ENCODE measurements around the gene FBXO30. TPM values are rescaled to one million over a fixed set of nuclear protein-coding genes. Genes with fewer than 3 reads are reported as not detected.

FBXO30 gene
- total and polyA plus RNA-seq, 10 of the 15 experiments (the other 5 are each of a cell fraction or from before 2014, with no cell fraction given): 1.7 to 6.9 (median 5.3) TPM

DNA sequence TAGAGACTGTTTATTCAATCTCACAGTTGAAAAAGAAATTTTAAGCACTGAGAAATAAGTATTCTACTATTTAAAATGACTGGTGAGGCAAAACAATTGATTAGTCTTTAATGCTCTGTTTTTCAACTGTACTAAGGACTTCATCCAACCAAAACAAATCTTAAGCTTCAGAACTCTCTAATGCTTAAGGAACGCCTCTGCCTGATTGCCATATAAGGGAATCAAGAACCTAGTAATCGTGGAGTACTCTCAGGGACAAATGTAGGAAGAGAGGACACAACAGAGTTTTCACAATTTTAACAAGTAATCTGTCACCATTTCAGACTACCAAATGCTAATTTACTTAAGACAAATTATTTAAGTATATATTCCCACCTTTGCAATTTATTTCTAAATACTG lies 16.1 kb downstream of the FBXO30 start:
- in situ Hi-C loops (cut with MboI): no loop called here
- TF ChIP-seq NFXL1 (IDR thresholded peaks at IDR 0.05; ENCODE audit: borderline replicate concordance): no peak
- TF ChIP-seq MTA3 (IDR thresholded peaks at IDR 0.05; ENCODE audit: borderline replicate concordance, low read length): no peak
- TF ChIP-seq MYC (IDR thresholded peaks at IDR 0.05; ENCODE audit: insufficient read depth, insufficient read length, insufficient replicate concordance, low read length, severe bottlenecking): no peak
- TF ChIP-seq, protein P1, sequence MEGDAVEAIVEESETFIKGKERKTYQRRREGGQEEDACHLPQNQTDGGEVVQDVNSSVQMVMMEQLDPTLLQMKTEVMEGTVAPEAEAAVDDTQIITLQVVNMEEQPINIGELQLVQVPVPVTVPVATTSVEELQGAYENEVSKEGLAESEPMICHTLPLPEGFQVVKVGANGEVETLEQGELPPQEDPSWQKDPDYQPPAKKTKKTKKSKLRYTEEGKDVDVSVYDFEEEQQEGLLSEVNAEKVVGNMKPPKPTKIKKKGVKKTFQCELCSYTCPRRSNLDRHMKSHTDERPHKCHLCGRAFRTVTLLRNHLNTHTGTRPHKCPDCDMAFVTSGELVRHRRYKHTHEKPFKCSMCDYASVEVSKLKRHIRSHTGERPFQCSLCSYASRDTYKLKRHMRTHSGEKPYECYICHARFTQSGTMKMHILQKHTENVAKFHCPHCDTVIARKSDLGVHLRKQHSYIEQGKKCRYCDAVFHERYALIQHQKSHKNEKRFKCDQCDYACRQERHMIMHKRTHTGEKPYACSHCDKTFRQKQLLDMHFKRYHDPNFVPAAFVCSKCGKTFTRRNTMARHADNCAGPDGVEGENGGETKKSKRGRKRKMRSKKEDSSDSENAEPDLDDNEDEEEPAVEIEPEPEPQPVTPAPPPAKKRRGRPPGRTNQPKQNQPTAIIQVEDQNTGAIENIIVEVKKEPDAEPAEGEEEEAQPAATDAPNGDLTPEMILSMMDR (IDR thresholded peaks at IDR 0.05 in 2 of 3, conservative IDR thresholded peaks at IDR 0.05 in 1 of 3; ENCODE audit: control insufficient read depth in 2 of 3, extremely low read depth in 1 of 3, insufficient read depth in 1 of 3, low read depth in 3 of 3, low read length in 3 of 3): no peak
- TF ChIP-seq NR2C2 (IDR thresholded peaks at IDR 0.05; ENCODE audit: borderline replicate concordance, control insufficient read depth, insufficient read length, low read depth): no peak
- TF ChIP-seq, protein P2, sequence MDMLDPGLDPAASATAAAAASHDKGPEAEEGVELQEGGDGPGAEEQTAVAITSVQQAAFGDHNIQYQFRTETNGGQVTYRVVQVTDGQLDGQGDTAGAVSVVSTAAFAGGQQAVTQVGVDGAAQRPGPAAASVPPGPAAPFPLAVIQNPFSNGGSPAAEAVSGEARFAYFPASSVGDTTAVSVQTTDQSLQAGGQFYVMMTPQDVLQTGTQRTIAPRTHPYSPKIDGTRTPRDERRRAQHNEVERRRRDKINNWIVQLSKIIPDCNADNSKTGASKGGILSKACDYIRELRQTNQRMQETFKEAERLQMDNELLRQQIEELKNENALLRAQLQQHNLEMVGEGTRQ (IDR thresholded peaks at IDR 0.05; ENCODE audit: borderline replicate concordance, low read depth, low read length): no peak
- TF ChIP-seq KDM1A (IDR thresholded peaks at IDR 0.05; ENCODE audit: borderline replicate concordance): no peak
- no peak for TF ChIP-seq MEF2A (IDR thresholded peaks at IDR 0.05; ENCODE audit: insufficient read depth, low read depth, low read length)
- FAIRE-seq: no peak

More for the DNA sequence above, 16.1 kb downstream of the FBXO30 start:
- Histone ChIP-seq H3K27ac (ENCODE audit: control insufficient read depth, insufficient read depth) (no peak overlapping the region), H3K79me2 (ENCODE audit: control insufficient read depth, insufficient read depth, low read length) (peaks cover 1% of the 10 kb centered on the region; the same call in 1 of the 2 replicates), H3K4me3 (no peak overlapping the region), H3K4me1 (ENCODE audit: control insufficient read depth, insufficient read depth, low read length) (no peaks in the 10 kb centered on the region), H3K27me3 (replicated peaks in 1 of 2; ENCODE audit: control insufficient read depth in 2 of 2, insufficient read depth in 2 of 2, low read length in 1 of 2) (no peaks in the 10 kb centered on the region), H3K9me3 (replicated peaks; ENCODE audit: control insufficient read depth, insufficient read depth, low read length) (no peaks in the 10 kb centered on the region; the same call in 2 of the 3 replicates), H3K4me2 (ENCODE audit: control insufficient read depth, insufficient read depth) (no peak overlapping the region), H2AFZ (ENCODE audit: control insufficient read depth, low read depth, low read length) (no peak overlapping the region), H3K9ac (ENCODE audit: control insufficient read depth, insufficient read depth, low read length) (no peak overlapping the region), H4K20me1 (ENCODE audit: control insufficient read depth, insufficient read depth) (no peaks in the 10 kb centered on the region), H3K36me3 (ENCODE audit: control insufficient read depth in 2 of 2, insufficient read depth in 2 of 2, low read length in 1 of 2) (no peaks in the 10 kb centered on the region; a peak in 1 of 4 replicates)
- DNase-seq (ENCODE audit: low read depth, low spot score) (no peak), ATAC-seq (no peak)
- RAD21 ChIA-PET (ENCODE audit: unreplicated experiment): no interaction called here
- BruUV-seq (replicated peaks): no TSS peak
- intact Hi-C loops (cut with micrococcal nuclease; ENCODE audit: unreplicated experiment): no loop called here
- CTCF ChIA-PET: no interaction called here
- POLR2A ChIA-PET: no interaction called here
- SMC1A ChIA-PET (ENCODE audit: uncharacterized antibody, unreplicated experiment): no interaction called here
- 94% methylated on average over 2 of the region's 2 CpGs for WGBS (ENCODE audit: insufficient coverage, insufficient replicate concordance, low lambda C conversion rate, missing lambda C conversion rate)
